SH-SY5Y (cell line): ENCODE measurements around the gene FNDC3A.

Source experiments
- GATA2 ChIP-seq: IDR thresholded peaks from 2 replicates; pipeline ENCODE4 v1.6.1; 2011; ENCODE audit warnings: mild to moderate bottlenecking, low read depth, low read length
- GATA3 ChIP-seq: IDR thresholded peaks from 2 replicates; pipeline ENCODE4 v1.6.1; 2011; ENCODE audit warnings: low read depth, mild to moderate bottlenecking, low read length, moderate library complexity

FNDC3A gene

GRCh38 chr13:49220036-49220855 is 244.5 kb downstream of the FNDC3A start, which contains the start of gene MLNR:
Gene MLNR, plus strand, starts transcription at chr13:49220338. Its CDS starts 0 bp downstream, at chr13:49220338.
- TF ChIP-seq GATA3 (no peak), GATA2 (no peak)

GRCh38 chr13:49220856-49221589 is 245.3 kb downstream of the FNDC3A start:
- TF ChIP-seq GATA3 (no peak), GATA2 (no peak)

- no peak for TF ChIP-seq GATA3
- no peak for TF ChIP-seq GATA2
These were observed 245.9 kb downstream of the FNDC3A start for GRCh38 chr13:49221590-49221965.

GRCh38 chr13:49225223-49226042 is 249.7 kb downstream of the FNDC3A start:
- TF ChIP-seq GATA3 (no peak), GATA2 (no peak)

- TF ChIP-seq GATA2 (no peak), GATA3 (no peak)
These were observed 250.9 kb downstream of the FNDC3A start for GRCh38 chr13:49226613-49227012.

GRCh38 chr13:49234741-49235140 is 259.0 kb downstream of the FNDC3A start:
- TF ChIP-seq GATA3 (no peak), GATA2 (no peak)

GRCh38 chr13:49235856-49236431 is 260.2 kb downstream of the FNDC3A start:
- TF ChIP-seq GATA3 (no peak), GATA2 (no peak)

GRCh38 chr13:49238621-49239020 is 262.9 kb downstream of the FNDC3A start:
- TF ChIP-seq GATA2 (no peak), GATA3 (no peak)

- TF ChIP-seq GATA3 = no peak
- TF ChIP-seq GATA2 = no peak
These were observed 264.3 kb downstream of the FNDC3A start for GRCh38 chr13:49240017-49240416.

- TF ChIP-seq GATA3 (no peak), GATA2 (no peak)
These were observed 265.6 kb downstream of the FNDC3A start for GRCh38 chr13:49241296-49241695.

- TF ChIP-seq GATA2 = no peak
- TF ChIP-seq GATA3 = no peak
These were observed 269.4 kb downstream of the FNDC3A start for GRCh38 chr13:49245101-49245500.

- TF ChIP-seq GATA2 (no peak), GATA3 (no peak)
These were observed 271.3 kb downstream of the FNDC3A start for GRCh38 chr13:49246850-49247642.
